ENCODE results near the gene CDC14A. TPM values are rescaled to one million over a fixed set of nuclear protein-coding genes. Genes with fewer than 3 reads are reported as not detected.
"Not testable (repeated sequence)": the region's sequence is repeated elsewhere in the genome, so short reads cannot be mapped to it uniquely, and the experiment has no call there.

CDC14A gene
- total RNA-seq, 1 experiment from 2014 or later = 2.6 TPM

DNA sequence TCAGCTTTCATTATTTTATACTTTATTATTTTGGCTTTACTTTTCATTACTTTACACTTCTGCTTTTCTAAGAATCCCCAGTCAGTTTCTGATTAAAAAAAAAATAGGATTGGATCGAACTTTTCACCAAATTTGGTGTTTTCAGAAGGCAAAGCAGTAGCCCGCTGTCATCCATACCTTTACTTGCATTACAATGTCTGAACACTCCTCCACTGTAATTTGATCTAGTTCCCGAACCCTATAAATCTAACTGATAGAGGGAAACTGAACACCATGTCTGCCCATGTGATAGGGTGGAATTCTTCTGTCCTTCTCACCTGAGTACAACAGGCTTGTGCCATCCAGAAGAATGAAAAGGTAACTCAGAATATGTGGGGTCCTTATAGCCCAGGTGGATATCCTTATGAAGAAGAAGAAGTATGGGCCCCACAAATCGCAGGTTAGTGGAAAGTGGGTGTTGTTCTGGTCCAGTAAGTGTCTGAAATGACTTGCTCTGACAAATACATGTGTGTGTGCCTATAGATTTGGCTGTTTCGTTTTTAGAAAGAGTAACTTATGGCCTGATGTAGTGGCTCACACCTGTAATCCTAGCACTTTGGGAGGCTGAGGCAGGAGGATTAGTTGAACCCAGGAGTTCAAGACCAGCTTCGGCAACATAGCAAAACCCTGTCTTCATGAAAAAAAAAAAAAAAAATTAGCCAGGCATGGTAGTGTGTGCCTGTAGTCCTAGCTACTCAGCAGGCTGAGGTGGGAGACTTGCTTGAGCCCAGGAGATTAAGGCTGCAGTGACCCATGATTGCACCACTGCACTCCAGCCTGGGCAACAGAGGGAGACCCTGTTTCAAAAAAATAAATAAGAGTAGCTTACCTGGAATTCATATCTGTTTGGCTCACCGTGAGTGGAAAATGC is 26.6 kb upstream of the CDC14A start:
- ChIA-PET CTCF (interaction anchor here (0.5 to 1.7 kb wide), 2 partner anchors 86 to 129 kb away, joined by 3 to 7 read pairs; no protein-coding TSS in a partner anchor), POLR2A (interaction anchor here (0.6 to 0.7 kb wide), 2 partner anchors 12 to 44 kb away, joined by 3 to 4 read pairs; no protein-coding TSS in a partner anchor)
- no peaks in the 10 kb centered on the region for H3K27me3 Mint-ChIP-seq (ENCODE audit: insufficient read depth, unreplicated experiment)
- TF ChIP-seq, protein P1, sequence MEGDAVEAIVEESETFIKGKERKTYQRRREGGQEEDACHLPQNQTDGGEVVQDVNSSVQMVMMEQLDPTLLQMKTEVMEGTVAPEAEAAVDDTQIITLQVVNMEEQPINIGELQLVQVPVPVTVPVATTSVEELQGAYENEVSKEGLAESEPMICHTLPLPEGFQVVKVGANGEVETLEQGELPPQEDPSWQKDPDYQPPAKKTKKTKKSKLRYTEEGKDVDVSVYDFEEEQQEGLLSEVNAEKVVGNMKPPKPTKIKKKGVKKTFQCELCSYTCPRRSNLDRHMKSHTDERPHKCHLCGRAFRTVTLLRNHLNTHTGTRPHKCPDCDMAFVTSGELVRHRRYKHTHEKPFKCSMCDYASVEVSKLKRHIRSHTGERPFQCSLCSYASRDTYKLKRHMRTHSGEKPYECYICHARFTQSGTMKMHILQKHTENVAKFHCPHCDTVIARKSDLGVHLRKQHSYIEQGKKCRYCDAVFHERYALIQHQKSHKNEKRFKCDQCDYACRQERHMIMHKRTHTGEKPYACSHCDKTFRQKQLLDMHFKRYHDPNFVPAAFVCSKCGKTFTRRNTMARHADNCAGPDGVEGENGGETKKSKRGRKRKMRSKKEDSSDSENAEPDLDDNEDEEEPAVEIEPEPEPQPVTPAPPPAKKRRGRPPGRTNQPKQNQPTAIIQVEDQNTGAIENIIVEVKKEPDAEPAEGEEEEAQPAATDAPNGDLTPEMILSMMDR (IDR thresholded peaks at IDR 0.05; ENCODE audit: unreplicated experiment) = no peak
- intact Hi-C loops (cut with micrococcal nuclease) = no loop called here
- no peak overlapping the region for H3K4me3 Mint-ChIP-seq (ENCODE audit: unreplicated experiment)
- H3K4me1 Mint-ChIP-seq (ENCODE audit: insufficient read depth, unreplicated experiment) = peaks cover 13% of the 10 kb centered on the region
- no TSS peak for BruUV-seq (replicated peaks)
- H3K9me3 Mint-ChIP-seq (ENCODE audit: unreplicated experiment) = peaks cover 8% of the 10 kb centered on the region
- DNase-seq (ENCODE audit: unreplicated experiment) = no peak
- H3K27ac Mint-ChIP-seq (ENCODE audit: low read depth, unreplicated experiment) = no peak overlapping the region
- peaks cover 7% of the 10 kb centered on the region for H3K36me3 Mint-ChIP-seq (ENCODE audit: insufficient read depth, unreplicated experiment)

DNA sequence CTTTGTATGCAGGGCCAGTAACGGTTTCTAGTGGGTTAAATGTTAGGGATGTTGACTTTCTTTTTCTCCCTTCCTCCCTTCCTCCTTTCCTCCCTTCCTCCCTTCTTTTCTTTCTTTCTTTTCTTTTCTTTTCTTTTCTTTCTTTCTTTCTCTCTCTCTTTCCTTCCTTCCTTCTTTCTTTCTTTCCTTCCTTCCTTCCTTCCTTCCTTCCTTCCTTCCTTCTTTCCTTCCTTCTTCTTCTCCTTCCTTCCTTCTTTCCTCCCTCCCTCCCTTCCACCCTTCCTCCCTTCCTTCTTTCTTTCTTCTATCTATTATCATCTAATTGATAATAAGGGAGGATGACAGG is 26.0 kb upstream of the CDC14A start:
- CTCF ChIA-PET; H3K36me3 Mint-ChIP-seq (ENCODE audit: insufficient read depth, unreplicated experiment); H3K4me3 Mint-ChIP-seq (ENCODE audit: unreplicated experiment); H3K27me3 Mint-ChIP-seq (ENCODE audit: insufficient read depth, unreplicated experiment); intact Hi-C loops (cut with micrococcal nuclease); H3K9me3 Mint-ChIP-seq (ENCODE audit: unreplicated experiment); H3K27ac Mint-ChIP-seq (ENCODE audit: low read depth, unreplicated experiment); DNase-seq (ENCODE audit: unreplicated experiment); BruUV-seq (replicated peaks): not testable (repeated sequence)
- POLR2A ChIA-PET = interaction anchor here (0.7 kb wide), 1 partner anchor 43 kb away, joined by 3 read pairs; no protein-coding TSS in a partner anchor
- H3K4me1 Mint-ChIP-seq (ENCODE audit: insufficient read depth, unreplicated experiment) = peaks cover 13% of the 10 kb centered on the region

DNA sequence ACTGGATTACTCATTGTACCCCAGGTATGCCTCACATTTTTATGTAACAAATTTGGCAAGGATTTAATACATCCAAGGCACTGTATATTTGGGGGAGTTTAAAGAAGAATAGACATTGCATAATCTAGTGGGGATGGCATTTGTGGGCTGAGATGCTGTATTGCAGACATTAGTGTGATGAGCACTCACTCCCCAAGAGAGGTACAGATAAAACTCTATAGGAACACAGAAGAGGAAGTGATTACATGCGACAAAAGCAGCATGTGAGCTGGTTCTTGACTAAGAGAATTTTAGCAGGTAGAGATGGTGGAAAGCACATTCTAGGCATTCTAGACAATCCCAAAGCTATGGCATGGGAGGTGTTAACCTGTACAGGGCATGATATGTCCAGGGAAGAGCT is 24.2 kb upstream of the CDC14A start:
- H3K4me1 Mint-ChIP-seq (ENCODE audit: insufficient read depth, unreplicated experiment) = peaks cover 5% of the 10 kb centered on the region
- BruUV-seq (replicated peaks) = no TSS peak
- no peaks in the 10 kb centered on the region for H3K9me3 Mint-ChIP-seq (ENCODE audit: unreplicated experiment)
- CTCF ChIA-PET = no interaction called here
- DNase-seq (ENCODE audit: unreplicated experiment) = no peak
- peaks cover 2% of the 10 kb centered on the region for H3K36me3 Mint-ChIP-seq (ENCODE audit: insufficient read depth, unreplicated experiment)
- H3K4me3 Mint-ChIP-seq (ENCODE audit: unreplicated experiment) = no peak overlapping the region
- no peaks in the 10 kb centered on the region for H3K27me3 Mint-ChIP-seq (ENCODE audit: insufficient read depth, unreplicated experiment)
- POLR2A ChIA-PET = no interaction called here
- intact Hi-C loops (cut with micrococcal nuclease) = no loop called here
- TF ChIP-seq, protein P1 (IDR thresholded peaks at IDR 0.05; ENCODE audit: unreplicated experiment) = no peak
- no peak overlapping the region for H3K27ac Mint-ChIP-seq (ENCODE audit: low read depth, unreplicated experiment)

DNA sequence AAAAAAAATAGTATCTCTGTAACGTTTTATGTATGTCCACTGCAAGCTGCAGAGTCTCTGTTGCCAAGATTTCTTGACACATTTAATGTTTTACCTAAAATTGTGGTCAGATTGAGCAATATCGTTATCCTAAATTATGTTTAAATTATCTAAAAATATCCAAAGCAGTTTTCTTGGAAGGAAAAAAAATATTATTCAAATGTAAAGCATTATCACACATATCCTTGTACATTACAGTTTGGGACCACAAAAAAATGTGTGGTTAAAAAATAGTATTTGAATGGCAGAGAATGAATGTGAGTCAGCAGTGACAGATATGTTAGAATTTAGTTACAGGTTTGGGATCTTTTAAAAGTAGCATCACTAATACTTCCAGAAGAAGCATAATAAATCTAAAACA is 21.2 kb upstream of the CDC14A start:
- intact Hi-C loops (cut with micrococcal nuclease); POLR2A ChIA-PET; H3K9me3 Mint-ChIP-seq (ENCODE audit: unreplicated experiment); BruUV-seq (replicated peaks); H3K27ac Mint-ChIP-seq (ENCODE audit: low read depth, unreplicated experiment); H3K27me3 Mint-ChIP-seq (ENCODE audit: insufficient read depth, unreplicated experiment); DNase-seq (ENCODE audit: unreplicated experiment); H3K36me3 Mint-ChIP-seq (ENCODE audit: insufficient read depth, unreplicated experiment); CTCF ChIA-PET; H3K4me3 Mint-ChIP-seq (ENCODE audit: unreplicated experiment); H3K4me1 Mint-ChIP-seq (ENCODE audit: insufficient read depth, unreplicated experiment): not testable (repeated sequence)

DNA sequence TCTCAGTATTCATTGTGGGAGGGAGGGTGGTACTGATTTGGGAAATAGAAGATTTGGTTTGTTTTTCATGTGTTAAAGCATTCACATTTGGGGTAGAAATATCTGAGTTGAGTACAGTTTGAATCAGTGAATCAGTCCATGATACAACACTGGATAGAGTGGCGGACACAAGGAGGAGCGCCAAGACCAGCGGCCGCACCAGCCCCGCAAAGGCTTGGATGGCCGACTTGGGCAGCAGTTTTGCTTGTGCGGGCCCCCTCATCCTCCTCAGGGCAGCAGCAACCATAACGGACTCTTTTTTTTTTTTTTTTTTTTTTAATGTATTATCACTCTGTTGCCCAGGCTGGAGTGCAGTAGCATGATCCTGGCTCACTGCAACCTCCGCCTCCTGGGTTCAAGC is 20.0 kb upstream of the CDC14A start:
- BruUV-seq (replicated peaks) = no TSS peak
- POLR2A ChIA-PET = no interaction called here
- no peak overlapping the region for H3K4me3 Mint-ChIP-seq (ENCODE audit: unreplicated experiment)
- H3K27ac Mint-ChIP-seq (ENCODE audit: low read depth, unreplicated experiment) = no peak overlapping the region
- CTCF ChIA-PET = no interaction called here
- H3K36me3 Mint-ChIP-seq (ENCODE audit: insufficient read depth, unreplicated experiment) = no peaks in the 10 kb centered on the region
- DNase-seq (ENCODE audit: unreplicated experiment) = no peak
- no peaks in the 10 kb centered on the region for H3K9me3 Mint-ChIP-seq (ENCODE audit: unreplicated experiment)
- H3K27me3 Mint-ChIP-seq (ENCODE audit: insufficient read depth, unreplicated experiment) = no peaks in the 10 kb centered on the region
- intact Hi-C loops (cut with micrococcal nuclease) = no loop called here
- H3K4me1 Mint-ChIP-seq (ENCODE audit: insufficient read depth, unreplicated experiment) = no peaks in the 10 kb centered on the region
- TF ChIP-seq, protein P1 (IDR thresholded peaks at IDR 0.05; ENCODE audit: unreplicated experiment) = no peak
